Right atrium auricular region (tissue), 2 donors: ENCODE measurements around the gene GPAT3. TPM values are rescaled to one million over a fixed set of nuclear protein-coding genes. Genes with fewer than 3 reads are reported as not detected.

Source experiments
- DNase-seq: peaks from one replicate; pipeline ENCODE4 v3.0.0-alpha.2; 2019; ENCODE audit warnings: low spot score
- H3K27ac ChIP-seq, 2 donors: fragments of 200-600 bp; sonication (generic); 1 replicate in 1 of 2; 2 replicates in 1 of 2; pipeline ENCODE4 v1.5.1; 2016 to 2019
- H3K27me3 ChIP-seq, 2 donors: fragments of 200-600 bp; sonication (generic); one replicate each; pipeline versions ENCODE4 v1.5.1 to v1.6.0; 2017 to 2019
- H3K36me3 ChIP-seq: fragments of 200-600 bp; sonication (generic); one replicate; pipeline ENCODE4 v1.5.1; 2016
- H3K4me1 ChIP-seq, 2 donors: fragments of 200-600 bp; sonication (generic); one replicate each; pipeline versions ENCODE4 v1.5.1 to v1.6.0; 2017 to 2019
- H3K4me3 ChIP-seq, 2 donors: fragments of 200-600 bp; sonication (generic); 1 replicate in 1 of 2; 2 replicates in 1 of 2; pipeline ENCODE4 v1.5.1; 2017 to 2019; ENCODE audit warnings: mild to moderate bottlenecking in 1 of 2, moderate library complexity in 1 of 2
- H3K9me3 ChIP-seq, 2 donors: fragments of 200-600 bp; sonication (generic); one replicate each; pipeline ENCODE4 v1.5.1; 2019
- CTCF ChIP-seq, 2 donors: fragments of 200-600 bp; sonication (generic); IDR thresholded peaks; one replicate each; pipeline ENCODE4 v1.5.1; 2019; ENCODE audit warnings: antibody characterized with exemption in 2 of 2
- total RNA-seq, 2 donors: library from RNA; depleted of rRNA; stranded (reverse); fragments of >200 nt; gene quantifications; one replicate each; pipeline ENCODE4 v1.1.0, GENCODE V29; 2016

GPAT3 gene
- total RNA-seq, 2 donors from 2014 or later, result 27.7 to 32.5 TPM

GRCh38 chr4:83561381-83561780 is 25.5 kb downstream of the GPAT3 start:
- TF ChIP-seq CTCF (IDR thresholded peaks at IDR 0.05), result no peak
- H3K27me3 ChIP-seq, result no peaks in the 10 kb centered on the region
- no peak overlapping the region for H3K4me3 ChIP-seq
- H3K36me3 ChIP-seq, result no peaks in the 10 kb centered on the region
- H3K27ac ChIP-seq, result peak overlapping the region; percentile 44 to 74
- no peaks in the 10 kb centered on the region for H3K9me3 ChIP-seq
- no peak for DNase-seq
- H3K4me1 ChIP-seq, result peaks cover 0 to 18% of the 10 kb centered on the region in 2 donors

- DNase-seq, result no peak
Observed at GRCh38 chr4:83563998-83564397, 28.1 kb downstream of the GPAT3 start.

GRCh38 chr4:83568062-83568461 is 32.2 kb downstream of the GPAT3 start:
- DNase-seq, result no peak
- TF ChIP-seq CTCF (IDR thresholded peaks at IDR 0.05), result no peak
- Histone ChIP-seq H3K36me3 (no peaks in the 10 kb centered on the region), H3K4me3 (no peak overlapping the region), H3K4me1 (no peaks in the 10 kb centered on the region), H3K9me3 (no peaks in the 10 kb centered on the region), H3K27ac (no peak overlapping the region), H3K27me3 (no peaks in the 10 kb centered on the region)

More at GRCh38 chr4:83563998-83564397, 28.1 kb downstream of the GPAT3 start:
- no peaks in the 10 kb centered on the region for H3K27me3 ChIP-seq
- no peak for TF ChIP-seq CTCF (IDR thresholded peaks at IDR 0.05)
- no peaks in the 10 kb centered on the region for H3K9me3 ChIP-seq
- H3K27ac ChIP-seq, result no peak overlapping the region
- no peaks in the 10 kb centered on the region for H3K36me3 ChIP-seq
- H3K4me1 ChIP-seq, result peaks cover 0 to 11% of the 10 kb centered on the region in 2 donors
- H3K4me3 ChIP-seq, result no peak overlapping the region

- no peaks in the 10 kb centered on the region for H3K9me3 ChIP-seq
- H3K4me3 ChIP-seq, result no peak overlapping the region
- no peaks in the 10 kb centered on the region for H3K4me1 ChIP-seq
- TF ChIP-seq CTCF (IDR thresholded peaks at IDR 0.05), result no peak
- no peak for DNase-seq
- H3K36me3 ChIP-seq, result no peaks in the 10 kb centered on the region
- H3K27me3 ChIP-seq, result no peaks in the 10 kb centered on the region
- no peak overlapping the region for H3K27ac ChIP-seq
Observed at GRCh38 chr4:83569429-83569828, 33.5 kb downstream of the GPAT3 start.

GRCh38 chr4:83569987-83570386 is 34.1 kb downstream of the GPAT3 start:
- H3K4me3 ChIP-seq, result no peak overlapping the region
- no peaks in the 10 kb centered on the region for H3K4me1 ChIP-seq
- no peaks in the 10 kb centered on the region for H3K9me3 ChIP-seq
- no peak for TF ChIP-seq CTCF (IDR thresholded peaks at IDR 0.05)
- no peaks in the 10 kb centered on the region for H3K27me3 ChIP-seq
- no peak overlapping the region for H3K27ac ChIP-seq
- H3K36me3 ChIP-seq, result no peaks in the 10 kb centered on the region
- no peak for DNase-seq

GRCh38 chr4:83572848-83573247 is 36.9 kb downstream of the GPAT3 start:
- no peak overlapping the region for H3K4me3 ChIP-seq
- no peaks in the 10 kb centered on the region for H3K36me3 ChIP-seq
- DNase-seq, result no peak
- no peaks in the 10 kb centered on the region for H3K4me1 ChIP-seq
- no peaks in the 10 kb centered on the region for H3K9me3 ChIP-seq
- H3K27me3 ChIP-seq, result no peaks in the 10 kb centered on the region
- TF ChIP-seq CTCF (IDR thresholded peaks at IDR 0.05), result no peak
- H3K27ac ChIP-seq, result no peak overlapping the region
